Thyroid gland (tissue), 4 donors: ENCODE measurements around the gene COL23A1. TPM values are rescaled to one million over a fixed set of nuclear protein-coding genes. Genes with fewer than 3 reads are reported as not detected.

Experiments used
- DNase-seq, 2 donors: peaks; one replicate each; pipeline ENCODE4 v3.0.0-alpha.2; 2019
- H3K27ac ChIP-seq, 3 donors: fragments of 200-600 bp; sonication (generic); 1 replicate in 2 of 3; 2 replicates in 1 of 3; pipeline ENCODE4 v1.5.1; 2016 to 2019; ENCODE audit warnings: mild to moderate bottlenecking in 1 of 3, moderate library complexity in 1 of 3
- H3K27me3 ChIP-seq: fragments of 200-600 bp; sonication (generic); one replicate; pipeline ENCODE4 v1.5.1; 2019
- H3K36me3 ChIP-seq, 2 donors: fragments of 200-600 bp; sonication (generic); one replicate each; pipeline ENCODE4 v1.5.1; 2016 to 2019
- H3K4me1 ChIP-seq, 2 donors: fragments of 200-600 bp; sonication (generic); one replicate each; pipeline ENCODE4 v1.5.1; 2017 to 2019
- H3K4me3 ChIP-seq, 3 donors: fragments of 200-600 bp; sonication (generic); replicated peaks in 1 of 3; 1 replicate in 2 of 3; 2 replicates in 1 of 3; pipeline ENCODE4 v1.5.1; 2016; ENCODE audit warnings: mild to moderate bottlenecking in 1 of 3
- H3K9me3 ChIP-seq: fragments of 200-600 bp; sonication (generic); one replicate; pipeline ENCODE4 v1.5.1; 2017
- POLR2A ChIP-seq, 2 donors: fragments of 450-650 bp; IDR thresholded peaks; one replicate each; pipeline ENCODE4 v1.6.1; 2017; ENCODE audit warnings: antibody characterized with exemption in 2 of 2, mild to moderate bottlenecking in 2 of 2, moderate library complexity in 1 of 2
- WGBS, 2 donors: methylation state at CpG; one replicate each; pipeline ENCODE4 v1.1.5; 2017; 5-methylcytosine and 5-hydroxymethylcytosine counted together
- intact Hi-C: fragments of 100-400 bp; cut with DNase I; formaldehyde crosslinking; loops from one replicate; pipeline ENCODE4 v1.15.1; 2023
- total RNA-seq, 4 donors: library from RNA; depleted of rRNA; stranded (reverse); fragments of >200 nt; gene quantifications; one replicate each; pipeline ENCODE4 v1.2.3, GENCODE V29; 2016
- TF ChIP-seq, protein P1 (sequence below), 6 experiments: fragments of 200-600 bp in 3 of 6; fragments of 450-650 bp in 3 of 6; sonication (generic) in 3 of 6; IDR thresholded peaks; one replicate each; pipeline ENCODE4 v1.5.1; 2016 to 2019; ENCODE audit warnings: antibody characterized with exemption in 6 of 6, mild to moderate bottlenecking in 2 of 6, inconsistent platforms in 1 of 6, moderate library complexity in 1 of 6

COL23A1 gene
- total RNA-seq, 4 donors from 2014 or later = 76.6 to 108 (median 95.7) TPM

DNA sequence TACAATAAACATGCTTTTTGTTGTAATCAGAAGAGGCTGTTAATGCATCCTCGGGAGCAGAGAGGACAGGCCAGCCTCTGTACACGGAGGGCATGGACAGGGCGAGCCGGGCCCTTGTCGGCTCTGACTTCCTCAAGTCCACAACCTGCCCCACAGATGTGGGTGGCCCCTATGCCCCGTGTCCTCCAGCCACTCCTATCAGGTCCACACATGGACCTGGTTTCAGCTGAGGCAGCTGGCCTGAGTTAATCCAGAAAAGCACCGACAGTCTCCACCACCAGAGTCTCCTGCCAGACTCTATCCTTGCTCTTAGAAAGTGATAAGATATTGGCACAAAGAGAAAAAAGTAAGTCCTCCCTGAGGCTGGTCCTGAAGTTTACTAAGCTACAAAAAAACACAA, 305.2 kb downstream of the COL23A1 start:
- Histone ChIP-seq H3K4me3 (no peak overlapping the region), H3K27ac (no peak overlapping the region), H3K36me3 (no peaks in the 10 kb centered on the region), H3K9me3 (no peaks in the 10 kb centered on the region), H3K4me1 (peaks cover 26 to 40% of the 10 kb centered on the region in 2 donors), H3K27me3 (no peaks in the 10 kb centered on the region)
- WGBS, 2 donors = 81 to 94% methylated on average over 7 of the region's 7 CpGs
- no peak for DNase-seq
- TF ChIP-seq, protein P1, sequence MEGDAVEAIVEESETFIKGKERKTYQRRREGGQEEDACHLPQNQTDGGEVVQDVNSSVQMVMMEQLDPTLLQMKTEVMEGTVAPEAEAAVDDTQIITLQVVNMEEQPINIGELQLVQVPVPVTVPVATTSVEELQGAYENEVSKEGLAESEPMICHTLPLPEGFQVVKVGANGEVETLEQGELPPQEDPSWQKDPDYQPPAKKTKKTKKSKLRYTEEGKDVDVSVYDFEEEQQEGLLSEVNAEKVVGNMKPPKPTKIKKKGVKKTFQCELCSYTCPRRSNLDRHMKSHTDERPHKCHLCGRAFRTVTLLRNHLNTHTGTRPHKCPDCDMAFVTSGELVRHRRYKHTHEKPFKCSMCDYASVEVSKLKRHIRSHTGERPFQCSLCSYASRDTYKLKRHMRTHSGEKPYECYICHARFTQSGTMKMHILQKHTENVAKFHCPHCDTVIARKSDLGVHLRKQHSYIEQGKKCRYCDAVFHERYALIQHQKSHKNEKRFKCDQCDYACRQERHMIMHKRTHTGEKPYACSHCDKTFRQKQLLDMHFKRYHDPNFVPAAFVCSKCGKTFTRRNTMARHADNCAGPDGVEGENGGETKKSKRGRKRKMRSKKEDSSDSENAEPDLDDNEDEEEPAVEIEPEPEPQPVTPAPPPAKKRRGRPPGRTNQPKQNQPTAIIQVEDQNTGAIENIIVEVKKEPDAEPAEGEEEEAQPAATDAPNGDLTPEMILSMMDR (IDR thresholded peaks at IDR 0.05) = no peak
- intact Hi-C loops = loop anchor here (5.0 kb wide), 2 partner anchors 42 to 267 kb away; no protein-coding TSS in a partner anchor

DNA sequence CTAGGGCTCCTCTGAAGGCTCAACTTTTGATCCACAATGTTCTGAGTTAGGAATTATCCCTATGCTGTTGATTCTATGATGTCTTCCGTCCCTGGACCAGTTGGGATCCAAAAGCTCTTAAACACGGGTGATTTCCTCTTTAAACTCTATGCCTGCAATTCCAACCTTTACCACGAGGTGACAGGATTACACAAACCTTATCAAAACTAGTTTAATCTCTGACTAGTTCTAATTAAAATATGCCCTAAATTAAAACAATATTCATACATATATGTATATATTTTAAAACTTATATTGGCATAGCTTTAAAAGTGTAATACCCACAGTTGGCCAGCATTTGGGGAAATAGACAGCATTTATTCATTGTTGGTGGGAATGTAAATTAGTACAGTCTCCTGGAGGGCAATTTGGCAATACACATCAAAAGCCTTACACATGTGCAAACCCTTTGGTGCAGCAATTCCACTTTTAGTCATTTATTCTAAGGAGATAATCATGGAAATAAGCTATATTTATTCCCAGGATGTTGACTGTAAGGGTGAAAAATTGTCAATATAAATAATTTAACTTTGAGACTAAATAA, 306.0 kb downstream of the COL23A1 start:
- TF ChIP-seq POLR2A (IDR thresholded peaks at IDR 0.05) = no peak
- TF ChIP-seq, protein P1 (IDR thresholded peaks at IDR 0.05) = peak in 4 of 6 experiments; percentile 17 to 61 (median 44)
- intact Hi-C loops = loop anchor here (5.0 kb wide), 1 partner anchor 268 kb away; no protein-coding TSS in a partner anchor
- WGBS, 2 donors = 56 to 66% methylated on average over 3 of the region's 3 CpGs
- H3K4me3 ChIP-seq = no peak overlapping the region
- H3K4me1 ChIP-seq = peaks cover 26 to 40% of the 10 kb centered on the region in 2 donors
- no peaks in the 10 kb centered on the region for H3K36me3 ChIP-seq
- DNase-seq = no peak
- H3K27me3 ChIP-seq = no peaks in the 10 kb centered on the region
- H3K27ac ChIP-seq = no peak overlapping the region
- no peaks in the 10 kb centered on the region for H3K9me3 ChIP-seq

GRCh38 chr5:178283520-178283919, 306.7 kb downstream of the COL23A1 start:
- no peak for DNase-seq
- TF ChIP-seq POLR2A (IDR thresholded peaks at IDR 0.05) = no peak
- TF ChIP-seq, protein P1 (IDR thresholded peaks at IDR 0.05) = no peak
- Histone ChIP-seq H3K27me3 (no peaks in the 10 kb centered on the region), H3K9me3 (no peaks in the 10 kb centered on the region), H3K27ac (no peak overlapping the region), H3K4me3 (no peak overlapping the region), H3K4me1 (peaks cover 22 to 33% of the 10 kb centered on the region in 2 donors), H3K36me3 (no peaks in the 10 kb centered on the region)
- intact Hi-C loops = loop anchor here (5.0 kb wide), 1 partner anchor 269 kb away; no protein-coding TSS in a partner anchor
- WGBS, 2 donors = 77 to 81% methylated on average over 3 of the region's 3 CpGs

GRCh38 chr5:178282391-178282790, 307.8 kb downstream of the COL23A1 start:
- no peak overlapping the region for H3K27ac ChIP-seq
- DNase-seq = no peak
- no peaks in the 10 kb centered on the region for H3K9me3 ChIP-seq
- 87 to 95% methylated on average over 4 of the region's 4 CpGs for WGBS, 2 donors
- no peak overlapping the region for H3K4me3 ChIP-seq
- H3K4me1 ChIP-seq = peaks cover 10 to 32% of the 10 kb centered on the region in 2 donors
- intact Hi-C loops = loop anchor here (5.0 kb wide), 1 partner anchor 270 kb away; no protein-coding TSS in a partner anchor
- no peaks in the 10 kb centered on the region for H3K36me3 ChIP-seq
- no peak for TF ChIP-seq POLR2A (IDR thresholded peaks at IDR 0.05)
- TF ChIP-seq, protein P1 (IDR thresholded peaks at IDR 0.05) = no peak
- H3K27me3 ChIP-seq = no peaks in the 10 kb centered on the region

- Histone ChIP-seq H3K4me1 (peaks cover 6 to 23% of the 10 kb centered on the region in 2 donors), H3K27ac (no peak overlapping the region), H3K27me3 (no peaks in the 10 kb centered on the region), H3K9me3 (no peaks in the 10 kb centered on the region), H3K36me3 (no peaks in the 10 kb centered on the region), H3K4me3 (no peak overlapping the region)
- intact Hi-C loops = loop anchor here (2.0 to 5.0 kb wide), 2 partner anchors 271 to 307 kb away; no protein-coding TSS in a partner anchor
- TF ChIP-seq, protein P1 (IDR thresholded peaks at IDR 0.05) = no peak
- no peak for TF ChIP-seq POLR2A (IDR thresholded peaks at IDR 0.05)
- DNase-seq = no peak
- WGBS, 2 donors = 82 to 85% methylated on average over 13 to 19 of the region's 19 CpGs
Measured at GRCh38 chr5:178281331-178281730, 308.9 kb downstream of the COL23A1 start.
